Mononuclear cell (primary cell): ENCODE data around the gene PLCH2. TPM values are rescaled to one million over a fixed set of nuclear protein-coding genes. Genes with fewer than 3 reads are reported as not detected.

Experiments used
- H3K27me3 ChIP-seq: 2 replicates; pipeline ENCODE4 v1.6.0; 2011; ENCODE audit warnings: low read length, control low read depth; ENCODE audit not compliant: insufficient read depth
- H3K4me1 ChIP-seq: 2 replicates; pipeline ENCODE4 v1.5.1; 2011; ENCODE audit warnings: mild to moderate bottlenecking, low read length, control low read depth; ENCODE audit not compliant: insufficient read depth
- H3K4me3 ChIP-seq: 2 replicates; pipeline ENCODE4 v1.5.1; 2011; ENCODE audit warnings: mild to moderate bottlenecking, low read length, moderate library complexity
- H3K9me3 ChIP-seq: 2 replicates; pipeline ENCODE4 v1.5.1; 2011; ENCODE audit warnings: low read depth, mild to moderate bottlenecking, control low read depth, low read length
- total RNA-seq: library from RNA; depleted of rRNA; stranded (reverse); fragments of >200 nt; gene quantifications from one replicate; pipeline ENCODE4 v1.2.3, GENCODE V29; 2012

The PLCH2 gene
- total RNA-seq, 1 donor = 4.7 TPM

- peaks cover 8% of the 10 kb centered on the region for H3K4me1 ChIP-seq
- no peaks in the 10 kb centered on the region for H3K9me3 ChIP-seq
- H3K4me3 ChIP-seq = no peak overlapping the region
- H3K27me3 ChIP-seq = no peaks in the 10 kb centered on the region
These were observed 12.6 kb downstream of the PLCH2 start for GRCh38 chr1:2488688-2489087.

GRCh38 chr1:2489615-2490014, 13.5 kb downstream of the PLCH2 start:
- peaks cover 16% of the 10 kb centered on the region for H3K4me1 ChIP-seq
- no peaks in the 10 kb centered on the region for H3K9me3 ChIP-seq
- H3K27me3 ChIP-seq = no peaks in the 10 kb centered on the region

GRCh38 chr1:2492091-2492490, 16.0 kb downstream of the PLCH2 start:
- H3K9me3 ChIP-seq = no peaks in the 10 kb centered on the region
- no peak overlapping the region for H3K4me3 ChIP-seq
- H3K27me3 ChIP-seq = no peaks in the 10 kb centered on the region
- H3K4me1 ChIP-seq = peaks cover 28% of the 10 kb centered on the region

More at GRCh38 chr1:2489615-2490014, 13.5 kb downstream of the PLCH2 start:
- H3K4me3 ChIP-seq = no peak overlapping the region

DNA sequence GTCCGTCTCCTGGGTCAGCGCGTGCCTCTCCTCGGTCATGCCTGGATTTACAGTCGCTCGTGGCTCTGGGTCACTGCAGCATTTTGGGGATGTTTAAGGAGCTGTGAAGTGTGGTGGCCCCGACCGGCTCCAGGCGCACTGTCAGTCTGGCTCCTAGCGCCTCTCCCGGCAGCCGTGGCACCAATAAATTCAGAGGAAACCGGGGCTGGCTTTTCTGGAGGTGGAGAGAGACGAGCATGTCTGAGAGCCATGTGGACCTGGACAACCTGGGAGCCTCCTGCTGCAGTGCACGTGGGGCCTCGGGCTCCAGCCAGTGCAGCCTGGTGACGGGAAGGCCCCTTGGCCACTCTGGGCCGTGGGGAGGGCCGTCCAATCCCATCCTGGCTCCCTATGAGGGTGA, 17.1 kb downstream of the PLCH2 start:
- H3K4me1 ChIP-seq = peaks cover 29% of the 10 kb centered on the region
- H3K27me3 ChIP-seq = no peaks in the 10 kb centered on the region
- no peaks in the 10 kb centered on the region for H3K9me3 ChIP-seq
- no peak overlapping the region for H3K4me3 ChIP-seq

DNA sequence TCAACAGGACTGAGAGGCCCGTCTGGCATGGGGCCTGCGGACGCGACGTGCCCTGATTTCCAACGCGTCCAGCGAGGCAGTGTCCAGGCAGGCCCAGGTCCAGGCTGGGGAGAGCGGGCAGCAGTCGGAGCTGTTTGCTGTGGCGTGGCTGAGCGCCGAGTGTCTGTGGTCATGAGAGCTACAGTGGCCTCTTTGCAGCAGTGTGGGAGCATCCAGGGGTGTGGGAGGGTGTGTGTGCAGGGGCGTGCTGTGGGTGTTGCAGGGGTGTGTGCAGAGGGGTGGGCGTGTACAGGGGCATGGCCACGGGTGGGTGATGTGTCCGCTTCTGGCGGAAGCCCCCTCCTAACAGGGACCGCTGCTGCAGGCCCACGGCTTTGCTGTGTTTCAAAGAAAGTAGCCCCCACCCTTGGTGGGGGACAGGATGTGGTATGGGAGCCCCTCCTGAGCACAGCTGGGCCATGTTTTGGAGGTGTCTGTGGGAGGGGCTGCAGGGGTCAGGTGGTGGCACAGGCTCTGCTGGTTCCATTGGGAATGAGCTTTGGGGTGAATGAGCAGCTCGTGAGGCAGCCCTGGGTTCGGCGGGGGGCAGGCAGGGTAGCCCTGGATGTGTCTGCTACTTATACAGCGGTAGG, 17.7 kb downstream of the PLCH2 start:
- Histone ChIP-seq H3K9me3 (no peaks in the 10 kb centered on the region), H3K27me3 (no peaks in the 10 kb centered on the region), H3K4me3 (no peak overlapping the region), H3K4me1 (peaks cover 29% of the 10 kb centered on the region)

DNA sequence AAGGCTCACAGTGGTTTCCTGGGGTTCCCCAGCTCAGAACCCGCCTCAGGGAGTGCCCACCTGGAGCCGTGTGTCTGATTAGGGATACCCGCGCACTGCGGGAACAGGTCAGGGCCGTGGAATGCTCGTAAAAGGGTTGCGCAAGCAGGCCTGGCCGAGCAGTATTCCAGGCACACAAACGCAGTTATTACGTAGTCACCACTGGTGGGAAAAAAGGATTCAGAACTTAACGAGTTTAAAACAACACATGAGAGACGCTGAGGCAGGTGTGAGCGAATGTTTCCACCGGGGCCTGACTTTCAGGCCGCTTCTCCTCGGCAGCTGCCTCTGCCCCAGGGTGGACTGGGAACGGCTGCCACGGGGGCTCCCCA, 18.2 kb downstream of the PLCH2 start:
- Histone ChIP-seq H3K27me3 (no peaks in the 10 kb centered on the region), H3K9me3 (no peaks in the 10 kb centered on the region), H3K4me1 (peaks cover 33% of the 10 kb centered on the region), H3K4me3 (no peak overlapping the region)

GRCh38 chr1:2495026-2495425, 18.9 kb downstream of the PLCH2 start:
- Histone ChIP-seq H3K4me3 (no peak overlapping the region), H3K27me3 (no peaks in the 10 kb centered on the region), H3K4me1 (peaks cover 40% of the 10 kb centered on the region), H3K9me3 (no peaks in the 10 kb centered on the region)

GRCh38 chr1:2495546-2495945, 19.5 kb downstream of the PLCH2 start:
- Histone ChIP-seq H3K27me3 (no peaks in the 10 kb centered on the region), H3K9me3 (no peaks in the 10 kb centered on the region), H3K4me1 (peaks cover 45% of the 10 kb centered on the region), H3K4me3 (no peak overlapping the region)

DNA sequence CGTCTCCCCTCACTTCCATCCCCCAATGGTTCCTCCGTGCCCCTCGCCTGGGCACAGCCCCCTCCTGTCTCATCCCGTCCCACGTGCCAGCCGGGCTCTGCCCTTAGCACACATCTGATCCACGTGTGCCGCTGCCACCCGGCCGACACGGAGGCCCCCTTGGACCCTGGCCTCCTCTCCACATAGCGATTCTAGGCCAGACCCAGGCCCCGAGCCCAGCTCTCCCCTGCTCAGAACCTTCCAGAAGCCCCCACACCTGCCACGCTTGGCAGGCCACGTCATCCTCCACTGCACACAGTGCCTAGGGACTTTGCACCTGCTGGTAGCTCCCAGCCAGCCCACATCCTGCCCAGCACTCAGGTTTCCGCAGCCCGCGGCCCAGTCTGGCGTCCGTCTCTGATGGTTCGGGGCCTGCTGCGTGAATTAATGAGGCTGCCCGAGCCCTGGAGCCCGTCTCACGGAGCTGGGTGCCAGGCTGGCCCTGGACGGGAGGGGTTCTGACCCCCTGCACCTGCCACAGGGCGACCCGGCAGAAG, 20.1 kb downstream of the PLCH2 start:
- Histone ChIP-seq H3K9me3 (no peaks in the 10 kb centered on the region), H3K4me3 (no peak overlapping the region), H3K4me1 (peaks cover 45% of the 10 kb centered on the region), H3K27me3 (no peaks in the 10 kb centered on the region)

DNA sequence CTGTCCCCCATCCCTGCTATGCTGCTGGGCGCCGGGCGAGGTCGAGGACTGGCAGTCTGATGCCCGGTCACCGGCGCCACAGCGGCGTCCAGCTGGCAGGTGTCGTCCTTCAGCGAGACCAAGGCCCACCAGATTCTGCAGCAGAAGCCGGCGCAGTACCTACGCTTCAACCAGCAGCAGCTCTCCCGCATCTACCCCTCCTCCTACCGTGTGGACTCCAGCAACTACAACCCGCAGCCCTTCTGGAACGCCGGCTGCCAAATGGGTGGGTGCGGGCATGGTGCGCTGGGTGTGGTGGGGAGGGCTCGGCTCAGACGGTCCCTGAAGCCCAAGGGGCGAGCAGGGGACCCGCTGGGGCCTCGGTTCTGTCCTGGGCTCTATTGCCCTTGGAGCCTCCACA, 20.7 kb downstream of the PLCH2 start:
- no peak overlapping the region for H3K4me3 ChIP-seq
- H3K4me1 ChIP-seq = peaks cover 45% of the 10 kb centered on the region
- no peaks in the 10 kb centered on the region for H3K9me3 ChIP-seq
- no peaks in the 10 kb centered on the region for H3K27me3 ChIP-seq

GRCh38 chr1:2497891-2498290, 21.8 kb downstream of the PLCH2 start:
- Histone ChIP-seq H3K4me1 (peaks cover 45% of the 10 kb centered on the region), H3K4me3 (no peak overlapping the region)

DNA sequence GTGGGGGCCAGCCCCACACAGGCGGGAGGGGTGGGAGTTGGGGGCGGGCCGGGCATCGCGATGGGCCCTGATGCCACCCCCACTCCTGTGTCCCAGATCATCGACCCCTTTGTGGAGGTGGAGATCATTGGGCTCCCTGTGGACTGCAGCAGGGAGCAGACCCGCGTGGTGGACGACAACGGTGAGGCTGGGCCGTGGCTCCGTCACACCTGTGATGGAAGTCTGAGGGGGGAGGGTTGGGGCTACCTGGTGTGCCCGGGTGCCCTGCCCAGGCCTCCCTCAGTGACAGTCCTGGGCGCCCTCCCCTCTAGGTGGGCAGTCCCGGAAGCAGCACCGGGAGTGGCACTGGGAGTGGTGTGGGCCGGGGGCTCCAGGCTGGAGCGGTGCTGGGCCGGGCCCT, 22.6 kb downstream of the PLCH2 start:
- peaks cover 38% of the 10 kb centered on the region for H3K4me1 ChIP-seq
- H3K9me3 ChIP-seq = no peaks in the 10 kb centered on the region
- no peaks in the 10 kb centered on the region for H3K27me3 ChIP-seq
- H3K4me3 ChIP-seq = no peak overlapping the region

More at GRCh38 chr1:2497891-2498290, 21.8 kb downstream of the PLCH2 start:
- Histone ChIP-seq H3K9me3 (no peaks in the 10 kb centered on the region), H3K27me3 (no peaks in the 10 kb centered on the region)

DNA sequence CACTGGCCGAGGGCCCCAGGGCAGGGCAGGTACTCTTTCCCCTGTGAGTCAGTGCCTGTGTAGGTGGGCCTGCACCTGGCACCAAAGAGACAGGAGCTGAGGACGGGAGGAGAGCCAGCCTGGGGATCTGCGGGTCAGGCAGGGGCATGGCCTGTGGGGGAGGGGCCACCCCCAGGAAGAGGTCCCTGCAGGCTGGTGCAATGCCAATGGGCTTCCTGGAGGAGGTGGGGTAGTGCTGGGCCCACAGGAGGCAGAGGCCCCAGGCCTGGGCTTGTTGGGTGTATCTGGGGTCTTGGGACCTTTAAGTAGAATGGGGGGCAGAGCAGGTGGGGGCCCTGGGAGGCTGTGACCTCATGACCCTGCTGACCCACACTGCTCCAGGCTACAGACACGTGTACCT, 23.2 kb downstream of the PLCH2 start:
- no peaks in the 10 kb centered on the region for H3K27me3 ChIP-seq
- H3K9me3 ChIP-seq = no peaks in the 10 kb centered on the region
- peaks cover 31% of the 10 kb centered on the region for H3K4me1 ChIP-seq
- no peak overlapping the region for H3K4me3 ChIP-seq

- no peaks in the 10 kb centered on the region for H3K9me3 ChIP-seq
- H3K4me1 ChIP-seq = peaks cover 30% of the 10 kb centered on the region
- H3K27me3 ChIP-seq = no peaks in the 10 kb centered on the region
- H3K4me3 ChIP-seq = no peak overlapping the region
These were observed 24.0 kb downstream of the PLCH2 start for GRCh38 chr1:2499986-2500596.

DNA sequence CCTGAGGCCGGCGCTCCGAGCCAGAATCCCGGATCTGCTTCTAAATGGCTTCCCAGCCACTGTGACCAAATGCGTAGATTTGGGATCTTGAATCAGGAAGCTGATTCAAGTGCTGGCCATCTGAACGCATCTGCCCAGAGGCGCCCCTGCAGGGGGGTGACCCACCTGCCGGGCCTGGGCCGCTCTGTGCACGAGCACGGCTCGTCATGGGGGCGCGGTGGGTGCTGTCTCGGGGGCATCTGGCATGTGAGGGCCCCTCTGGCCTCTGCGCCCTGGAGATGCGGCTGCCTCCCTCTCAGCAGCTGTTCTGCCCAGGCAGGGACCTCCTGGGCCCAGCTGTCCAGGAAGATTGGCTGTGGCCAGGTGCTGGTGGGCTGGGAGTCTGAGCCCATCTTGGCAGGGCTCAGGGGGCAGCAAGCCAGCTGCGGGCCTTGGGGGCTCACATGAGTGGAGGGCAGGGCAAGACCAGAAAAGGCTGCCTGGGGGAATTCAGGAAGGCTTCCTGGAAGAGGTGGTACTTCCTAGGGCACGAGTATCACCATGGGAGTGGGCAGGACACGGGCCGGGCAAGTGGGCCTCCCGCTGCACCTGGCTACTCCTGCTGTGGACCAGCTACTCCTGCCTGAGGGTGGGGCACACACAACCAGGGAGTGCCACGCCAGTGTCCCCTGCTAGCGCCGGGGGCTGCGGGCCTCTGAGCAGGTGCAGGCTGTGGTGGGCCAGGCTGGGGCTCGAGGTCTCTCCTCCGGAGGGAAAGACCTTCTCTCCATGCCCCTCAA, 25.1 kb downstream of the PLCH2 start:
- no peaks in the 10 kb centered on the region for H3K9me3 ChIP-seq
- H3K4me1 ChIP-seq = peaks cover 26% of the 10 kb centered on the region
- no peak overlapping the region for H3K4me3 ChIP-seq
- no peaks in the 10 kb centered on the region for H3K27me3 ChIP-seq
